ENCODE measurements around the gene CYB5D1.

GRCh38 chr17:7859028-7859427 lies 1.2 kb downstream of the CYB5D1 start:
- TF ChIP-seq CTCF (IDR thresholded peaks at IDR 0.05) (no peak), POLR2A (IDR thresholded peaks at IDR 0.05) (no peak)
